ENCODE results near the gene RAB44. TPM values are rescaled to one million over a fixed set of nuclear protein-coding genes. Genes with fewer than 3 reads are reported as not detected.

The RAB44 gene
- total RNA-seq, 1 experiment from 2014 or later: not detected

GRCh38 chr6:36700071-36700812 lies 2.6 kb downstream of the RAB44 start:
- Histone ChIP-seq H3K27ac (ENCODE audit: low read length) (no peak overlapping the region), H3K36me3 (ENCODE audit: control insufficient read depth, insufficient read depth, low read length) (no peaks in the 10 kb centered on the region), H3K9me3 (ENCODE audit: control insufficient read depth, insufficient read depth, low read depth, low read length) (no peaks in the 10 kb centered on the region), H3K4me1 (ENCODE audit: control insufficient read depth, insufficient read depth, low read length) (no peaks in the 10 kb centered on the region), H3K4me3 (ENCODE audit: low read depth in 2 of 2, low read length in 2 of 2) (no peak overlapping the region), H3K27me3 (ENCODE audit: control insufficient read depth, insufficient read depth, low read length) (no peaks in the 10 kb centered on the region)
- POLR2A ChIA-PET: interaction anchor here (0.5 kb wide), 1 partner anchor 102 kb away, joined by 3 read pairs; no protein-coding TSS in a partner anchor
- BruUV-seq (replicated peaks): no TSS peak
- ATAC-seq (no peak), DNase-seq (ENCODE audit: low read depth, low spot score) (no peak)
- TF ChIP-seq, protein P1, sequence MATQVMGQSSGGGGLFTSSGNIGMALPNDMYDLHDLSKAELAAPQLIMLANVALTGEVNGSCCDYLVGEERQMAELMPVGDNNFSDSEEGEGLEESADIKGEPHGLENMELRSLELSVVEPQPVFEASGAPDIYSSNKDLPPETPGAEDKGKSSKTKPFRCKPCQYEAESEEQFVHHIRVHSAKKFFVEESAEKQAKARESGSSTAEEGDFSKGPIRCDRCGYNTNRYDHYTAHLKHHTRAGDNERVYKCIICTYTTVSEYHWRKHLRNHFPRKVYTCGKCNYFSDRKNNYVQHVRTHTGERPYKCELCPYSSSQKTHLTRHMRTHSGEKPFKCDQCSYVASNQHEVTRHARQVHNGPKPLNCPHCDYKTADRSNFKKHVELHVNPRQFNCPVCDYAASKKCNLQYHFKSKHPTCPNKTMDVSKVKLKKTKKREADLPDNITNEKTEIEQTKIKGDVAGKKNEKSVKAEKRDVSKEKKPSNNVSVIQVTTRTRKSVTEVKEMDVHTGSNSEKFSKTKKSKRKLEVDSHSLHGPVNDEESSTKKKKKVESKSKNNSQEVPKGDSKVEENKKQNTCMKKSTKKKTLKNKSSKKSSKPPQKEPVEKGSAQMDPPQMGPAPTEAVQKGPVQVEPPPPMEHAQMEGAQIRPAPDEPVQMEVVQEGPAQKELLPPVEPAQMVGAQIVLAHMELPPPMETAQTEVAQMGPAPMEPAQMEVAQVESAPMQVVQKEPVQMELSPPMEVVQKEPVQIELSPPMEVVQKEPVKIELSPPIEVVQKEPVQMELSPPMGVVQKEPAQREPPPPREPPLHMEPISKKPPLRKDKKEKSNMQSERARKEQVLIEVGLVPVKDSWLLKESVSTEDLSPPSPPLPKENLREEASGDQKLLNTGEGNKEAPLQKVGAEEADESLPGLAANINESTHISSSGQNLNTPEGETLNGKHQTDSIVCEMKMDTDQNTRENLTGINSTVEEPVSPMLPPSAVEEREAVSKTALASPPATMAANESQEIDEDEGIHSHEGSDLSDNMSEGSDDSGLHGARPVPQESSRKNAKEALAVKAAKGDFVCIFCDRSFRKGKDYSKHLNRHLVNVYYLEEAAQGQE (IDR thresholded peaks at IDR 0.05; ENCODE audit: insufficient read depth in 1 of 2, low read depth in 2 of 2, low read length in 1 of 2): no peak
- no peak for TF ChIP-seq POLR2AphosphoS5 (IDR thresholded peaks at IDR 0.05; ENCODE audit: low read depth, low read length)
- TF ChIP-seq CTCF (IDR thresholded peaks at IDR 0.05): no peak
- no peak for TF ChIP-seq SIN3A (IDR thresholded peaks at IDR 0.05; ENCODE audit: borderline replicate concordance, insufficient read depth, low read depth, low read length)
- no peak for TF ChIP-seq TCF7L2 (IDR thresholded peaks at IDR 0.05; ENCODE audit: low read depth, low read length)
- intact Hi-C loops (cut with micrococcal nuclease; ENCODE audit: unreplicated experiment): no loop called here
- in situ Hi-C loops (cut with HindIII; ENCODE audit: low pct_unique_long_range_greater_than_20kb, low sequenced_read_pairs): no loop called here
- CTCF ChIA-PET: no interaction called here

- no peak for TF ChIP-seq SIN3A (IDR thresholded peaks at IDR 0.05; ENCODE audit: borderline replicate concordance, insufficient read depth, low read depth, low read length)
- TF ChIP-seq TCF7L2 (IDR thresholded peaks at IDR 0.05; ENCODE audit: low read depth, low read length): no peak
- TF ChIP-seq CTCF (IDR thresholded peaks at IDR 0.05): no peak
- TF ChIP-seq, protein P1 (IDR thresholded peaks at IDR 0.05; ENCODE audit: insufficient read depth in 1 of 2, low read depth in 2 of 2, low read length in 1 of 2): no peak
- TF ChIP-seq POLR2AphosphoS5 (IDR thresholded peaks at IDR 0.05; ENCODE audit: low read depth, low read length): no peak
- no peak overlapping the region for H3K4me3 ChIP-seq (ENCODE audit: low read depth in 2 of 2, low read length in 2 of 2)
- POLR2A ChIA-PET: interaction anchor here (0.6 kb wide), 1 partner anchor 19 kb away, joined by 6 read pairs; no protein-coding TSS in a partner anchor
- H3K27ac ChIP-seq (ENCODE audit: low read length): no peak overlapping the region
- CTCF ChIA-PET: no interaction called here
- H3K9me3 ChIP-seq (ENCODE audit: control insufficient read depth, insufficient read depth, low read depth, low read length): no peaks in the 10 kb centered on the region
- ATAC-seq (no peak), DNase-seq (ENCODE audit: low read depth, low spot score) (no peak)
- BruUV-seq (replicated peaks): no TSS peak
- H3K36me3 ChIP-seq (ENCODE audit: control insufficient read depth, insufficient read depth, low read length): no peaks in the 10 kb centered on the region
- intact Hi-C loops (cut with micrococcal nuclease; ENCODE audit: unreplicated experiment): no loop called here
- no peaks in the 10 kb centered on the region for H3K4me1 ChIP-seq (ENCODE audit: control insufficient read depth, insufficient read depth, low read length)
- in situ Hi-C loops (cut with HindIII; ENCODE audit: low pct_unique_long_range_greater_than_20kb, low sequenced_read_pairs): no loop called here
- H3K27me3 ChIP-seq (ENCODE audit: control insufficient read depth, insufficient read depth, low read length): no peaks in the 10 kb centered on the region
Observed at GRCh38 chr6:36700831-36701230, 3.2 kb downstream of the RAB44 start.
